ENCODE measurements around the gene KMT2E.
"Not testable (repeated sequence)": the region's sequence is repeated elsewhere in the genome, so short reads cannot be mapped to it uniquely, and the experiment has no call there.

DNA sequence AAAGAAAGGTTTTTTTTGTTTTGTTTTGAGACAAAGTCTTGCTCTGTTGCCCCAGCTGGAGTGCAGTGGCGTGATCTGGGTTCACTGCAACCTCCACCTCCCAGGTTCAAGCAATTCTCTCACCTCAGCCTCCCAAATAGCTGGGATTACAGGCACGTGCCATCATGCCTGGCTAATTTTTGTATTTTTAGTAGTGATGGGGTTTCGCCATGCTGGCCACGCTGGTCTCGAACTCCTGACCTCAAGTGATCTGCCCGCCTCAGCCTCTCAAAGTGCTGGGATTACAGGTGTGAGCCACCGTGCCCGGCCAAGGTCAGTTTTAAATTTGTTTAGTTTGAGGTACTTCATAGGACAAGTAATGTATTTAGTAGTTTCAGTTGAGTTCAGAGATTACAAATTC, 9.0 kb upstream of the KMT2E start:
- TF ChIP-seq EZH2 (IDR thresholded peaks at IDR 0.05; ENCODE audit: insufficient read depth, poor library complexity, severe bottlenecking); EZH2phosphoT487 (IDR thresholded peaks at IDR 0.05; ENCODE audit: insufficient read depth, low read depth): not testable (repeated sequence)

Measured in GM23248 (cell line).